ENCODE measurements around the gene HMGN3. TPM values are rescaled to one million over a fixed set of nuclear protein-coding genes. Genes with fewer than 3 reads are reported as not detected.

Gene HMGN3
- total RNA-seq, 2 donors from 2014 or later: 65.2 to 117 TPM

DNA sequence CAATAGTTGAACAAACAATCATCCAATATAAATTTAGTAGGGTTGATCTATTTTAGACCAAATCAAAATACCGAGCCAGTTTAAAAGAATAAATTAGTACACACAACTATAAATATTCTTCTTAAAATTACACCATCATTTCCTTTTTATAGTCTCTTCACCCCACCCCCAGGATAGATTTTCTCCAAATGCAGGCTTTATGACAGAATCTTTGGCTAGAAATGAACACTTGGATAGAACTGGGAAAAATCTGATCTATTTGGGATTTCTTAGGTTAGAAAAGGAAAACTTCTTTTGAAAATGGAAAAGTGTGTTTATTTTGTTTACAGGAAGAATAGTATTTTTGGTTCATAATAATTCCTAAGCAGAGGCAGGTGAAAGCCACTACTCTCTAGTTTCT, 74.6 kb downstream of the HMGN3 start:
- 61% methylated on average over 1 of the region's 1 CpG for WGBS
- no peaks in the 10 kb centered on the region for H3K27me3 ChIP-seq (replicated peaks; ENCODE audit: insufficient read depth)
- no peaks in the 10 kb centered on the region for H3K36me3 ChIP-seq
- no peak overlapping the region for H3K27ac ChIP-seq
- no peaks in the 10 kb centered on the region for H3K4me1 ChIP-seq (replicated peaks)
- TF ChIP-seq POLR2AphosphoS5 (IDR thresholded peaks at IDR 0.05) (no peak), POLR2A (IDR thresholded peaks at IDR 0.05) (no peak)
- TF ChIP-seq, protein P1, sequence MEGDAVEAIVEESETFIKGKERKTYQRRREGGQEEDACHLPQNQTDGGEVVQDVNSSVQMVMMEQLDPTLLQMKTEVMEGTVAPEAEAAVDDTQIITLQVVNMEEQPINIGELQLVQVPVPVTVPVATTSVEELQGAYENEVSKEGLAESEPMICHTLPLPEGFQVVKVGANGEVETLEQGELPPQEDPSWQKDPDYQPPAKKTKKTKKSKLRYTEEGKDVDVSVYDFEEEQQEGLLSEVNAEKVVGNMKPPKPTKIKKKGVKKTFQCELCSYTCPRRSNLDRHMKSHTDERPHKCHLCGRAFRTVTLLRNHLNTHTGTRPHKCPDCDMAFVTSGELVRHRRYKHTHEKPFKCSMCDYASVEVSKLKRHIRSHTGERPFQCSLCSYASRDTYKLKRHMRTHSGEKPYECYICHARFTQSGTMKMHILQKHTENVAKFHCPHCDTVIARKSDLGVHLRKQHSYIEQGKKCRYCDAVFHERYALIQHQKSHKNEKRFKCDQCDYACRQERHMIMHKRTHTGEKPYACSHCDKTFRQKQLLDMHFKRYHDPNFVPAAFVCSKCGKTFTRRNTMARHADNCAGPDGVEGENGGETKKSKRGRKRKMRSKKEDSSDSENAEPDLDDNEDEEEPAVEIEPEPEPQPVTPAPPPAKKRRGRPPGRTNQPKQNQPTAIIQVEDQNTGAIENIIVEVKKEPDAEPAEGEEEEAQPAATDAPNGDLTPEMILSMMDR (IDR thresholded peaks at IDR 0.05): no peak
- no peak overlapping the region for H3K4me3 ChIP-seq
- H3K9me3 ChIP-seq: no peaks in the 10 kb centered on the region
- no peak for DNase-seq (ENCODE audit: low spot score)
- intact Hi-C loops (cut with DNase I): no loop called here

DNA sequence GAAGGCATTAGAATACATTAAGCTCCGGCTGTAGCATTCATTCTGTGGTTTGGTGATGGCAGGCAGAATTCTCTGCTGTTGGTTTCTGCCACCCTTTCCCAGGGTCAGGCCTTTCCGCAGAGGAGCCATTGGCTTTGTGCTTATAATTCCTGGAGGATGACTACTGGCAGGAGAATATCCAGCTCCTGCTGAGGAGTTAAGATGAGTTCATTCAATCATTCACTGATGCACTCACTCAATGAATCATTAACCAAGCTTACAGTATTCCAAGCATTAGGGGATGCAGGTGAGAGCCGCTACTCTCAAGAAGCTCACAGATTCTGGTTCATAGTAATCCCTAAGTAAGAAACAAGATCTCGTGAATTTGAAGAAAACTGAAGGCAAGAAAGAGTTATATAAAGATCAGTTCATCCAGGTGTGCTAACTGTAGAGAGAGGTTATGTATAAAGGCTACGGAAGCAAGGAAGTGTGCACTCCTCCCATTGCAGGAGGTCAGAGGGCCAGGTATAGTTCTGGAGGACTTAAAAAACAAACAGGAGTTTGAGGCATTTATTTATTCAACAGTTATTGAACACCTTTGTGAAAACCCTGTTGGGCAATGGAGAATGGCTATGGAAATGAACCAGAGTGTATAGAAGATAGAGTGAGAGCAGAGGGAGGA, 75.5 kb downstream of the HMGN3 start:
- intact Hi-C loops (cut with DNase I): no loop called here
- H3K27ac ChIP-seq: no peak overlapping the region
- H3K9me3 ChIP-seq: no peaks in the 10 kb centered on the region
- no peak for DNase-seq (ENCODE audit: low spot score)
- TF ChIP-seq POLR2A (IDR thresholded peaks at IDR 0.05) (no peak), POLR2AphosphoS5 (IDR thresholded peaks at IDR 0.05) (no peak)
- TF ChIP-seq, protein P1 (IDR thresholded peaks at IDR 0.05): no peak
- H3K36me3 ChIP-seq: no peaks in the 10 kb centered on the region
- H3K4me3 ChIP-seq: no peak overlapping the region
- H3K4me1 ChIP-seq (replicated peaks): no peaks in the 10 kb centered on the region
- no peaks in the 10 kb centered on the region for H3K27me3 ChIP-seq (replicated peaks; ENCODE audit: insufficient read depth)
- WGBS: 90% methylated on average over 5 of the region's 5 CpGs

DNA sequence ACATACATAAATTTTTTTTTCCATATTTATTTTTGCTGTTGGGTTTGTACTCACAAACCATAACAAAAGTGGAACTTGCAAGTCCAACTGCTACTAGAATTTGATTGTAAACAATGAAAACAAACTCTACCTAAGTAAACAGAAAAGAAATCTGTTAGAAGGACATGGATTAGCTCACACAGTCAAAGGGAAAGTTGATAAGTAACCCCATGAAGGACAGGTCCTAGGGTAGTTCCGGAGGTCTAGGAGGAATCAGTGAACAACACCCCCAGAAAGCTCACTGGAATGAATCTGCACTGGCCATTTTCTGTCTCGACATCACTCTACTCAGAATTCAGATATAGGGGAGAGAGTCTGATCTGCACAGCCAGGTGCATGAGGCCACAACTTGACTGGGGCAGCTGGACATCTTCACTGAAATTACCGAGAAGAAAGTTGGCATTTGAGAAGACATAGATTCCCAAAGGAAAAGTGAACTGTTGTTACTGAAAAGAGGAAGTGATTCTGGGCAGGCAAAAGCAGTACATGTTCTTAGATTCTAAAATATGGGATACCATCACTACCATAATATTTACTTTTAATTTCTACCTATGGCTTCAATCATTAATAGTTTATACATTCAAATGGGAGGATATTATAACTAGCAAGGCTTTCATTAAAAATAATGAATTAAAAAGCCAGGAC, 76.4 kb downstream of the HMGN3 start:
- Histone ChIP-seq H3K9me3 (no peaks in the 10 kb centered on the region), H3K4me1 (replicated peaks) (no peaks in the 10 kb centered on the region), H3K4me3 (no peak overlapping the region), H3K27me3 (replicated peaks; ENCODE audit: insufficient read depth) (no peaks in the 10 kb centered on the region), H3K27ac (no peak overlapping the region), H3K36me3 (no peaks in the 10 kb centered on the region)
- WGBS: 89% methylated on average over 3 of the region's 3 CpGs
- intact Hi-C loops (cut with DNase I): no loop called here
- DNase-seq (ENCODE audit: low spot score): no peak
- no peak for TF ChIP-seq POLR2AphosphoS5 (IDR thresholded peaks at IDR 0.05)
- TF ChIP-seq POLR2A (IDR thresholded peaks at IDR 0.05): no peak
- TF ChIP-seq, protein P1 (IDR thresholded peaks at IDR 0.05): no peak

DNA sequence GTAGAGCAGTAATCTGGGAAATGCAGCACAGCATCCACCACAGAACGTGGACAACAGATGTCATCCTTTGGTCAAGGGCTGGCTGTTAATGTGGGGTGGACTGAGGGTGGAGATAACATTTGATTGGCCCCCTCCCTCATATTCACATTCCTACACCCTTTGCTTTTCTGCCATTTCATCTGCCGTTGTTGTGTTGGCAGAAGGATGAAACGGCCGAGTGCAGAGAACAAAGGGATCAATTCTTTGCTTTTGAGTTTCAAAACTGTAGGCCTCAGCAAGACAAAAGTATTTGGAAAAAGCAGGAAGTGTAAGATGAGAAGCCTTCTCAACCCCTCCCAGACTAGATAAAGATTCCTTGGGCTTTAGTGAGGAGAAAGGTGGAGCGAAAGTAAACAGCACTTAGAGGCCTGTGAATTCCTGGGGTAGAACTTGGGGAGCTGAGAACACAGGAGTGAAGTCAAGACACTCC, 82.2 kb downstream of the HMGN3 start:
- 40% methylated on average over 5 of the region's 5 CpGs for WGBS
- H3K27ac ChIP-seq: no peak overlapping the region
- TF ChIP-seq POLR2A (IDR thresholded peaks at IDR 0.05) (no peak), POLR2AphosphoS5 (IDR thresholded peaks at IDR 0.05) (no peak)
- TF ChIP-seq, protein P1 (IDR thresholded peaks at IDR 0.05): no peak

More for the DNA sequence above, 82.2 kb downstream of the HMGN3 start:
- no peaks in the 10 kb centered on the region for H3K36me3 ChIP-seq
- no peaks in the 10 kb centered on the region for H3K9me3 ChIP-seq
- intact Hi-C loops (cut with DNase I): no loop called here
- no peak overlapping the region for H3K4me3 ChIP-seq
- no peaks in the 10 kb centered on the region for H3K4me1 ChIP-seq (replicated peaks)
- no peaks in the 10 kb centered on the region for H3K27me3 ChIP-seq (replicated peaks; ENCODE audit: insufficient read depth)
- peak; percentile 9 for DNase-seq (ENCODE audit: low spot score)

Other genes with a start within 250 kb of the HMGN3 start
- gene PHIP, start 156.4 kb downstream of the HMGN3 start, total RNA-seq: 10 to 100 TPM; 29.6 to 31.8 TPM